ENCODE data around the gene NFATC3.

DNA sequence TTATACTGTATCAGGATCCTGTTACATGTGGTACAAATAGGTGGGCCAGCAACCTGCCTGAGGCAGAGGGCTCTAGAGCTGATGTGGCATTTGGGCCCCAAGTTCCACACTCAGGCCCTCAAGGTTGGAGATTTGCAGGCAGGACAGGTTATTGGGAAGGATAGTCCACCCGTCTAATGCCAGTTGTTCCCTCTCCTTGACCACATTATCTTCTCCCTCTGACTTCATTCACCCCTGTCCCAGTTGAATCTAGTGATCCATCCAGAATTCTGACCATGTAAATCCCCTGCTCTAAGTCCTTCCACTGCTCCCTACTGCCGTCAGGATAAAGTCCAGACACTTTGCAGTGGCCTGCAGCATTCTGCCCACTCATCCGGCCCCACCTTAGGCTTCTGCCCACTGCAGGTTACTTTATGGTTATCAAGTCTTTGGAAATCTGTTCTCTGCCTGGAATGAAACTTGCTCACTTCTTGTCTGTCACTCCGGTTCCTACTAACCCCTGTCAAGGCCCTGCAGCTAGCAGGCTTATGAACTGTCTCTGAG, 1.9 kb upstream of the NFATC3 start:
- TF ChIP-seq, protein P1, sequence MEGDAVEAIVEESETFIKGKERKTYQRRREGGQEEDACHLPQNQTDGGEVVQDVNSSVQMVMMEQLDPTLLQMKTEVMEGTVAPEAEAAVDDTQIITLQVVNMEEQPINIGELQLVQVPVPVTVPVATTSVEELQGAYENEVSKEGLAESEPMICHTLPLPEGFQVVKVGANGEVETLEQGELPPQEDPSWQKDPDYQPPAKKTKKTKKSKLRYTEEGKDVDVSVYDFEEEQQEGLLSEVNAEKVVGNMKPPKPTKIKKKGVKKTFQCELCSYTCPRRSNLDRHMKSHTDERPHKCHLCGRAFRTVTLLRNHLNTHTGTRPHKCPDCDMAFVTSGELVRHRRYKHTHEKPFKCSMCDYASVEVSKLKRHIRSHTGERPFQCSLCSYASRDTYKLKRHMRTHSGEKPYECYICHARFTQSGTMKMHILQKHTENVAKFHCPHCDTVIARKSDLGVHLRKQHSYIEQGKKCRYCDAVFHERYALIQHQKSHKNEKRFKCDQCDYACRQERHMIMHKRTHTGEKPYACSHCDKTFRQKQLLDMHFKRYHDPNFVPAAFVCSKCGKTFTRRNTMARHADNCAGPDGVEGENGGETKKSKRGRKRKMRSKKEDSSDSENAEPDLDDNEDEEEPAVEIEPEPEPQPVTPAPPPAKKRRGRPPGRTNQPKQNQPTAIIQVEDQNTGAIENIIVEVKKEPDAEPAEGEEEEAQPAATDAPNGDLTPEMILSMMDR (IDR thresholded peaks at IDR 0.05): no peak
- TF ChIP-seq POLR2A (IDR thresholded peaks at IDR 0.05) (no peak), POLR2AphosphoS5 (IDR thresholded peaks at IDR 0.05) (no peak), EP300 (IDR thresholded peaks at IDR 0.05) (no peak)

All from sigmoid colon (tissue), 4 donors.